ENCODE measurements around the gene FAM162B.

The FAM162B gene

DNA sequence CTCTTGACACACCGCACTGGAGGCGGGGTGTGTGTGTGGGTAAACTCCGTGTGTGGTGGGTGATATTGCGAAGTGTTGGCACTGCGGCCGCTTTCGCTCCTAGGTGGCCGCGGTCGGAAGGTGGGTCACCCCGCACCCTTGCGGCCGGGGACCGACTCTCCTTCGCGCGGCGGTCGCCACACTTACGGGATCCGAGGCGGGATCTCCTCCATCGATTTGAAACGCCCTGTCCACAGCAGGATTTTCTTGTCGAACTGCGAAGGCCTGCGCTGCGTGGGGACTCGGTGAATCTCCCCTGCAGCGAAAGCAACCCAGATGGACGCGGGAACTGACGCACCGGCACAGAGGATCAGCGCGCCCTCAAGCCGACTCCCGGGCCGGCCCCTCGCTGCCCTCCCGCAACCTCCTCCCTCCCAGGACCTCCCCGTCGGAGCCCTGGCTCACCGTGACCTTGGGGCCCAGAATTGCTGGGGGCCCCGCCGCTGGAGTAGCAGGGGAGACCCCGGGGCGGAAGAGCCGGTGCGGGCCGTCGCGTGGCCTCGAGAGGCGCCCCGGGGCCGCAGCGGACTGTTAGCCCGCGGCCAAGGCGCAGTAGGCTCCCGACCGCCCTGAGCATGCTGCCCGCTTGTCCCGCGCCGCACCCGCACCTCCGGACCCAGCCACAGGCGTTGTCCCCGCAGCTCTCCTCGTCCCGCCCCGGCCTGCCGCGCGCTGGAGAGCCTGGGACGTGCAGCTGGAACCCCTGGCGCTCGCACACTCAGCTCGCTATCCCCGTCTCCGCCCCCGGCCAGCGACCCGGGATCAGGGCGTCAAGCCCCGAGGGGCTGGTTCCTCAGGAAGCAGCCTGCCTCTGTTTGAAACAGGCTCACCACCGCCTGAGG lies at the start of gene FAM162B:
Gene FAM162B (minus strand): TSS at position 759 of the 881 bp plus-strand sequence. CDS start 143 bp downstream, at position 616.
- Mint-ChIP-seq H3K4me1 (peaks cover 9% of the 10 kb centered on the region), H3K27ac (ENCODE audit: low read depth) (no peak within 1 kb of the TSS), H3K4me3 (peak within 1 kb of the TSS; percentile 53), H3K9me3 (no peaks in the 10 kb centered on the region), H3K36me3 (ENCODE audit: insufficient read depth) (no peaks in the 10 kb centered on the region), H3K27me3 (peaks cover 76% of the 10 kb centered on the region)
- no peak for ATAC-seq (replicated peaks; ENCODE audit: extremely low read depth, poor library complexity, severe bottlenecking)
- no peak for DNase-seq (ENCODE audit: low spot score in 2 of 2)

DNA sequence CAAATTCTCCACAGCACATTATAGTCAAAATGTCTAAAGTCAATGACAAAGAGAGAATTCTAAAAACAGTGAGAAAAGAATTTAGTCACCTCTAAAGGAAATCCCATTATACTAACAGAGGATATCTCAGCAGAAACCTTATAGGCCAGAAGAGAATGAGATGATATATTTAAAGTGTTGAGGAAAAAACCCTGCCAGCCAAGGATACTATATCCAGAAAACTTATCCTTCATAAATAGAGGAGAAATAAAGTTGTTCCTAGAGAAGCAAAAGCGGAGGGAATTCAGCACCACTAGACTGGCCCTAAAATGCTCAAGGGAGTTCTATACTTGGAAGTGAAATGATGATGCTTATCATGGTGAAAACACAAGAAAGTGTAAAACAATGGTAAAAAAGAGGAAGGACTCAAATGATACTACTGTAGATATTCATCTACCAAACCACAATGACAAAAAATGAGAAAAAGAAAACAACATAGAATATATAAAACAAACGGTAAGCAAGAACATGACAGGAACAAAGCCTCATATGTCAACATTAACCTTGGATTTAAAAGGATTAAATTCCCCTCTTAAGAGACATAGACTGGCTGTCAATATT lies 46.6 kb upstream of the FAM162B start:
- Mint-ChIP-seq H3K4me3 (no peak overlapping the region), H3K27me3 (peaks cover 20% of the 10 kb centered on the region), H3K27ac (ENCODE audit: low read depth) (no peak overlapping the region), H3K4me1 (no peaks in the 10 kb centered on the region), H3K9me3 (peaks cover 6% of the 10 kb centered on the region), H3K36me3 (ENCODE audit: insufficient read depth) (peaks cover 1% of the 10 kb centered on the region)
- no peak for ATAC-seq (replicated peaks; ENCODE audit: extremely low read depth, poor library complexity, severe bottlenecking)
- DNase-seq (ENCODE audit: low spot score in 2 of 2): no peak

DNA sequence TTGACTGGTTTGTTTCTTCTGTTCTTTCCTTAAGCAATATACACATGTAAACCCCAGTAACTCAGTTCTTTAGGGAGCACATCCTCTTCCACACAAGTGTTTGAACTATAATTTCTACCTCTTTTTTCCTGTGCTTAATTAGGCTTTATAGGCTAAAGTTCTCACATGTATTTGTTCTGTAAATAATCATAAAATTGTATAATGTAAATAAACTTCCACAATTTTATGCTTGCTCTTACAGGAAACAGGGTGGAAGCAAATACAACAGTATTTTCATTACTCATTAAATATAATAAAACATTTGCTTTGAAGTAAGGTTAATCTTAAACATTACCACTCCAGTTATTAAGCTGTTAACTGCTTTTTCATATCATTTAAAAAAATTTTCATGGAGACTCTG lies 36.5 kb upstream of the FAM162B start:
- no peak for ATAC-seq (replicated peaks; ENCODE audit: extremely low read depth, poor library complexity, severe bottlenecking)
- no peaks in the 10 kb centered on the region for H3K9me3 Mint-ChIP-seq
- H3K4me3 Mint-ChIP-seq: no peak overlapping the region
- no peaks in the 10 kb centered on the region for H3K4me1 Mint-ChIP-seq
- H3K27me3 Mint-ChIP-seq: peaks cover 65% of the 10 kb centered on the region
- no peaks in the 10 kb centered on the region for H3K36me3 Mint-ChIP-seq (ENCODE audit: insufficient read depth)
- H3K27ac Mint-ChIP-seq (ENCODE audit: low read depth): no peak overlapping the region
- no peak for DNase-seq (ENCODE audit: low spot score in 2 of 2)

DNA sequence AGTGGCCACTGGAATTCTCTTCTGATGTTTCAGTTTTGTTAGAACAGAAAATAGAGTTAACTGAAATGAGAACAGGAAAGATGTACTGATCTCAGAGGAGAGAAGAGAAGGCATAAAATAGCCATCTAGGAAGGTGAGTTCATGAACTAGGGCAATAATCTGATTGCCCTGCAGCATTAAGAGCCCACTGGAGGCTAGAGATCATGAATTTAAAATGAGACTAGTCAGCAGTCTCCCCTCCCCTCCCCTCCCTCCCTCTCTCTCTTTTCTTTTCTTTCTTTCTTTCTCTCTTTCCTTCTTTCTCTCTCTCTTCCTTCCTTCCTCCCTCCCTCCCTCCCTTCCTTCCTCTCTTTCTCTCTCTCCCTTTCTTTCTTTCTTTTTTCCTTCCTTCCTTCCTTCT lies 34.4 kb upstream of the FAM162B start:
- DNase-seq (ENCODE audit: low spot score in 2 of 2): no peak
- no peaks in the 10 kb centered on the region for H3K36me3 Mint-ChIP-seq (ENCODE audit: insufficient read depth)
- H3K4me3 Mint-ChIP-seq: no peak overlapping the region
- H3K4me1 Mint-ChIP-seq: no peaks in the 10 kb centered on the region
- ATAC-seq (replicated peaks; ENCODE audit: extremely low read depth, poor library complexity, severe bottlenecking): no peak
- H3K9me3 Mint-ChIP-seq: no peaks in the 10 kb centered on the region
- peaks cover 51% of the 10 kb centered on the region for H3K27me3 Mint-ChIP-seq
- no peak overlapping the region for H3K27ac Mint-ChIP-seq (ENCODE audit: low read depth)

DNA sequence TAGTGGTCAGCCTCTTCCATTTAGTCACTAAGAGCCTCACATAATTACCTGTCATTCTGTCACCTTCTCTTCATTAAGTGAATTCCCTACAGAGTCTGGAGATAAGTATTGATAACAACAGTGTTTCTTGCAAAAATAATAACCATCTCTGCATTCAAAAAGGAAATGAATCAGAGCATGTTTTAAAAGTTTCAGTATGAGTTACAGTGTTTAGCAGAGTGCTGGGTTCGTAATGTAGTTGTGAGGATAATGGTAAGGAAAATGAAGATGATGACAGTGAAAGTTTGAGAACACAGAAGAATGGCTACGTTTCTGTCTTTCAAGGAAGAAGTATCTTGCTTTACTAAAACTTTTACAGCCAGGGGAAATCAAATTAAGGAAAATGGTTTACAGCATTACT lies 32.1 kb upstream of the FAM162B start:
- DNase-seq (ENCODE audit: low spot score in 2 of 2) (no peak), ATAC-seq (replicated peaks; ENCODE audit: extremely low read depth, poor library complexity, severe bottlenecking) (no peak)
- Mint-ChIP-seq H3K9me3 (no peaks in the 10 kb centered on the region), H3K4me3 (no peak overlapping the region), H3K27ac (ENCODE audit: low read depth) (no peak overlapping the region), H3K36me3 (ENCODE audit: insufficient read depth) (no peaks in the 10 kb centered on the region), H3K27me3 (peaks cover 39% of the 10 kb centered on the region), H3K4me1 (no peaks in the 10 kb centered on the region)

DNA sequence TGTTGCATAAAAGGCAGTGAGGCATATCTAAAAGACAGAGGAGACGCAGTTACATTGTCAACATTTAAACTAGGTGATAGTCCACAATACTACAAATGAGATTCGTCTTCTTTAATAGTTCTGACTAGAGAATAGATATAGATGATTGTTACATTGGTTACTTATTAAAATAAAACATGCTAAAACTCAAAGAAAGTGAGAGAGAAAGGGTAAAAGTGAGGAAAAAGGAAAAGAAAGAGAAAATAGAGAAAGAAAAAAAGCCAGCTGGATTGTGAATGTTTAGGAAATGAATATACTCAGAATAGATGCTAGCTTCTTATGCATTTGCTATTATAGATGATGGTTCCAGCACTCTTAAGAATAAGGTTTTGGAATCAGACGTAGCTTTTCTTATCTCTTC lies 27.7 kb upstream of the FAM162B start:
- ATAC-seq (replicated peaks; ENCODE audit: extremely low read depth, poor library complexity, severe bottlenecking) (no peak), DNase-seq (ENCODE audit: low spot score in 2 of 2) (no peak)
- Mint-ChIP-seq H3K4me3 (no peak overlapping the region), H3K4me1 (no peaks in the 10 kb centered on the region), H3K27me3 (peaks cover 14% of the 10 kb centered on the region), H3K27ac (ENCODE audit: low read depth) (no peak overlapping the region), H3K36me3 (ENCODE audit: insufficient read depth) (no peaks in the 10 kb centered on the region), H3K9me3 (no peaks in the 10 kb centered on the region)

DNA sequence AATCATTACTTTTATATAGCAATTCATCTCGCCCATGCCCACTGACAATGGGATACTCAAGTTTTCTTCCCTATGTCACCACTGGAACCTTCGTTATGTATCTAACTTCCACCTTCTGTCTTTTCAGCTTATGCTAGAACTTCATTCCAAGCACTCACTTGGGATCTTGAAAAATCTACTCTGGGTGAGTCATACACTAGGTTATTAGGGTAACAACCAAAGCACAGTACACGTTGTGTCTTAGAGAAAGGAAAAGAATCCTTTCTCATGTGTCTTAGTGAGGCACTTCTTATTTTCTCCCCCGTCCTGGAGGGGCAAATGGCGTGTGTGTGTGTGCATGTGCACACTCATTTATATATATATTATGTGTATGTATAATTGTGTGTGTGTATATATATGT lies 18.3 kb upstream of the FAM162B start:
- Mint-ChIP-seq H3K36me3 (ENCODE audit: insufficient read depth) (peaks cover 2% of the 10 kb centered on the region), H3K4me1 (no peaks in the 10 kb centered on the region), H3K27me3 (peaks cover 46% of the 10 kb centered on the region), H3K27ac (ENCODE audit: low read depth) (no peak overlapping the region), H3K4me3 (no peak overlapping the region), H3K9me3 (no peaks in the 10 kb centered on the region)
- ATAC-seq (replicated peaks; ENCODE audit: extremely low read depth, poor library complexity, severe bottlenecking) (no peak), DNase-seq (ENCODE audit: low spot score in 2 of 2) (no peak)

DNA sequence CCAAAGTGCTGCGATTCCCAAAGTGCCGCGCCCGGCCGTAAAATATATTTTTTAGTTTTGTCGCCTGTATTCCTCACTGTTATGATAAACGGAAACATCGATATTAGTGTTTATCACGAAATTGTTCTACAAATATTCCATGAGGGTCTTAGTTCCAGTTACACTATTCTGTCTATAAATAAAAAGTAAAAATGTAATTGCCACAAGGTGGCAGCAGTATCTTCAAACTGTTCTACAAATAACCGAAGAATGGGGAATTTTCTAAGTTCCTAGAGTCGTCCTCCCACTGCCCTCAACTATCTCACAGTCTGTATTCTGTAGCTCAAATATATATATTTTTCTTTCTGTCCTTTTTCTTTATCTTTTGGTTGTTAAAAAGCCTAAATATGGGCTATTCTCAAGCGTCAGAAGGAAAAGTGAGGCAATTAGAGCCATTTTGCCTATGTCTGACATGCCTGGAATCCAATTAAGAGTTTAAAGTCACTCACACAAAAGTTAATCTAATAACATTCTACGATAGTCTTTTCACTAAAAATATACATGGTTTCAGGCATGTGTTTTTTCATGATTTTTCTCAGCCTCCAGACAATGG lies 14.2 kb upstream of the FAM162B start:
- no peak for ATAC-seq (replicated peaks; ENCODE audit: extremely low read depth, poor library complexity, severe bottlenecking)
- H3K4me3 Mint-ChIP-seq: no peak overlapping the region
- no peak overlapping the region for H3K27ac Mint-ChIP-seq (ENCODE audit: low read depth)
- H3K27me3 Mint-ChIP-seq: peaks cover 29% of the 10 kb centered on the region
- no peaks in the 10 kb centered on the region for H3K9me3 Mint-ChIP-seq
- no peaks in the 10 kb centered on the region for H3K4me1 Mint-ChIP-seq
- H3K36me3 Mint-ChIP-seq (ENCODE audit: insufficient read depth): peaks cover 2% of the 10 kb centered on the region
- no peak for DNase-seq (ENCODE audit: low spot score in 2 of 2)

DNA sequence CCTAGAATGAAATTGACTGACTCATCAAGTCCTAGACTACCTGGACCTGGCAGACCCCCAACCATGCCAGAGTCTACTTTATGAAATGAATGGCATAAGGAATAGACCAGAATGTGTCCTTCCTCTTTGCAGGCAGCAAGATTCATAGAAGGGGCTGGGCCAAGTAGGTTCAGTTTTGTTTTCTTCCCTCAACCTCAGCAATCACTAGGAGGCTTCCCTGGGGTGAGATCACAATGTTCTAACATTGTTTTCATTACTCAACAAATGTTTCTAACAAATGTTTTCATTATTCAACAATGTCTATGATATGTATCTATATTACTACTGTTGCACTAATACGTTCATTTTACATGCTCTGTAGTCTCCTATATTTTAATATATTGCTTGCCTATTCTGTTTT lies 8.4 kb upstream of the FAM162B start:
- no peak for ATAC-seq (replicated peaks; ENCODE audit: extremely low read depth, poor library complexity, severe bottlenecking)
- H3K9me3 Mint-ChIP-seq: no peaks in the 10 kb centered on the region
- no peak overlapping the region for H3K27ac Mint-ChIP-seq (ENCODE audit: low read depth)
- no peaks in the 10 kb centered on the region for H3K36me3 Mint-ChIP-seq (ENCODE audit: insufficient read depth)
- H3K27me3 Mint-ChIP-seq: peaks cover 22% of the 10 kb centered on the region
- no peak overlapping the region for H3K4me3 Mint-ChIP-seq
- no peaks in the 10 kb centered on the region for H3K4me1 Mint-ChIP-seq
- DNase-seq (ENCODE audit: low spot score in 2 of 2): no peak

DNA sequence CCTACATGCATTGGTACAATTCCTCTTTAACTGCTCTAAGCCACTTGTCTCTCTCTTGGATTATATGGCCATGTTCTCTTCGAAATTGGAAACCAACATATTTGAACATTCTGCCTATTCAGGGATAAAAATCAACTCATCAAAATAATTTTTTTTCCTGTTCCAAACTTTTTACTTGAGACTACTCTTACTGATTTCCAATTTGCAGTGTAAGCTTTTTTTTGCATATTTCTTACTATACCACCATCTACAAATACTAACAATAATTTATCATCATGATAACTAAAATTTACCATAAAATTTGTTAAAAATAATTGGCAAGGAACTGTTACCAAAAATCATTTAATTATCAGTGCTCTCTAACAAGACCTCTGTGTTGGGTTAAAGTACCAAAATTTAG lies 6.9 kb upstream of the FAM162B start:
- H3K4me1 Mint-ChIP-seq: no peaks in the 10 kb centered on the region
- ATAC-seq (replicated peaks; ENCODE audit: extremely low read depth, poor library complexity, severe bottlenecking): no peak
- no peaks in the 10 kb centered on the region for H3K36me3 Mint-ChIP-seq (ENCODE audit: insufficient read depth)
- H3K27me3 Mint-ChIP-seq: peaks cover 30% of the 10 kb centered on the region
- H3K9me3 Mint-ChIP-seq: no peaks in the 10 kb centered on the region
- H3K27ac Mint-ChIP-seq (ENCODE audit: low read depth): no peak overlapping the region
- no peak overlapping the region for H3K4me3 Mint-ChIP-seq
- DNase-seq (ENCODE audit: low spot score in 2 of 2): no peak

DNA sequence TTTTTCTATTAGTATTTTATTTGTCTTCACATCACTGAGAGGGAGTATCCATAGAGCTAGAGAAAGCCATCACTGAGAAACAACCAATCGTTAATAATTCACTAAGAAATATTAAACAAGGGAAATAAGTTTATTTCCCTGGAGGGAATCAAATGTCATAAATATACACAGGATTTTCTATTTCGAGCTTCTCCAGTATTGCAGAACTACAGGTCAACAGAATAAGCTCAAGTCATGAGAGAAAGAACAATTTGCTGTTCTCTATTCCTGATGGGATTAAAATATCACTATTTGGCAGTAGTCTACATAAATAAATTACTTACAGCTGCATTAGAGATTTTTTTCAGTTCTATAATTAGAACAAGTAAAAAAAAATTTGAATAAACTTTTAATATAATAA lies 2.2 kb upstream of the FAM162B start:
- ATAC-seq (replicated peaks; ENCODE audit: extremely low read depth, poor library complexity, severe bottlenecking): no peak
- Mint-ChIP-seq H3K9me3 (no peaks in the 10 kb centered on the region), H3K27me3 (peaks cover 76% of the 10 kb centered on the region), H3K27ac (ENCODE audit: low read depth) (no peak overlapping the region), H3K4me1 (peaks cover 9% of the 10 kb centered on the region), H3K36me3 (ENCODE audit: insufficient read depth) (no peaks in the 10 kb centered on the region), H3K4me3 (no peak overlapping the region)
- DNase-seq (ENCODE audit: low spot score in 2 of 2): no peak

DNA sequence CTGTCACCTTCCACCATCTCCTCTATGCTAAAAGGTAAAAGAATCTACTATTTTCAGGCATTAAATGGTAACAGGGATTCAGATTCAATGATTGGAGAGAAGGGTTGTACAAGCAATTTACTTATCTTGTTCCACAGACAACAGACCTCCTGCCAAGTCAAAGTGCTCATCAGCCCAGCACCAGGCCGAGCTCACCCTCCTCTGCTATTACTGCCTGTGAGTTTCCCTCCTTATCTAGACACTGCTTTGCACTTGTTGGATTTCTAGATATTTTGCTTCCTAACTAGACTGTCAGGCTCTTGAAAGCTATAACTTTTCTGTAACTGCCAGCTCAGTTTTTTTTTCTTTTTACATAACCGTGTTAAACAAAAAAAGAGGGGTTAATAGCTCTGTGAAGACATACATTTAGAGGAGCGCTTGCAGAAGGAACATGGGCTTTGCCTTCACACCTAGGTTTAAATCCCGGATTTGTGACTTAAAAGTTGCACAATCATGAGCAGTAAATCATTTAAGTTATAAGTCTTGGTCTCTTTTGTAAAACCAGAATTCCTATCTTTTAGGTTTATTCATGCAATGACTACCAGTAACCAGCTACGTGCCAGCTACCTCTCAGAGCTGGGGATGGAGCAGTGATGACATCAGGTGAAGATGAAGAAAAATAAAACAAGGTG lies 1.1 kb upstream of the FAM162B start:
- ATAC-seq (replicated peaks; ENCODE audit: extremely low read depth, poor library complexity, severe bottlenecking) (no peak), DNase-seq (ENCODE audit: low spot score in 2 of 2) (no peak)
- no peaks in the 10 kb centered on the region for H3K36me3 Mint-ChIP-seq (ENCODE audit: insufficient read depth)
- peaks cover 84% of the 10 kb centered on the region for H3K27me3 Mint-ChIP-seq
- H3K9me3 Mint-ChIP-seq: no peaks in the 10 kb centered on the region
- no peak overlapping the region for H3K27ac Mint-ChIP-seq (ENCODE audit: low read depth)
- H3K4me1 Mint-ChIP-seq: peaks cover 9% of the 10 kb centered on the region
- H3K4me3 Mint-ChIP-seq: peak overlapping the region; percentile 53

All from central memory CD8-positive, alpha-beta T cell (primary cell).